ENCODE results near the gene ZNF318.
"Not testable (repeated sequence)": the region's sequence is repeated elsewhere in the genome, so short reads cannot be mapped to it uniquely, and the experiment has no call there.

The ZNF318 gene

DNA sequence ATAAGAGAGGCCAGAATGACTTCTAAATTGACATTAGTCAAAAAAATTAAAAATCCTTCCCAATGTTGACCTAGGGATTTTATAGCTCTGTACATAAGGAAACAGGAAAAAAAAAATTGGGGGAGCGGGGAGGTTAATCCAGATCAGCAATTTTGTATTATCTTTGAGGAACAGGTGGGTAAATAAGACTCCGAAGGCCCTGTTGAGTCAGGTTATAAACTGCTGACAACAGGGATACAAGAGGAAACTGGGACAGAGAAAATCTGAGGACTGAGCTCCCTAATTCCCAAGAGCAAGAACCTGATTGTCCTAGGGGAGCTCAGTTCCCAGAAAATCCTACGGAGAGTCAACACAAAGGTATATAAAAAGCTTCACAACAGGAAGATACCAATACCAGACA lies 34.0 kb downstream of the ZNF318 start:
- DNase-seq, result no peak

DNA sequence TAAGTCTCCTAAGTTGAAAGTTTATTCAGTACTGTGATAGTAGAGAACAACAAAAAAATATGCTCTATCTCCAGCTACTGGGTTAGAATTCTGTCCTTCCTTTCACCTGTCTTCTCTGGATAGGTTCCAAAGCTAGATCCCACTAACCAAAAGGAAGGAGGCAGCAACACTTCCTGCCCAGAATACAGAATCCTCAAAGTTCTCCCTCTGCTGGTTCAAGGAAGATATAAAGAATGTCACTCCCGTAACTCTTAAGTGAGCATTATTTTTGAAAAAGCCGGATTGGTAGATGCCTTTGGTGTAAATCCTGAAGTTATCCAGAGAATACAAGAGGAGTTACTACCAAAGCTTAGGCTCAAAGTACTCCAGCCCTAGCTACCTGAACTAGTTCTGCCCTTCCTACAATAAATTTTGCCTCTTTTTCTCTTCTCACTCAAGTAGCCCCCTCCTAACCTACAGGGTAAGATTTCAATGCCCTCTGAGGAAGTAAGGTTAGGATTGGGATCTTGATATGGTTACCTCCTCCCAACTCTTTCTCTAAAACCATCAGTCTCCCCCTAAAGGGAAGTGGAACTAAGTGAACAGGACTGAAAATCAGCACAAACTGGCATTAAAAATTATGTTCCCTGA lies 34.9 kb downstream of the ZNF318 start:
- DNase-seq, result no peak

DNA sequence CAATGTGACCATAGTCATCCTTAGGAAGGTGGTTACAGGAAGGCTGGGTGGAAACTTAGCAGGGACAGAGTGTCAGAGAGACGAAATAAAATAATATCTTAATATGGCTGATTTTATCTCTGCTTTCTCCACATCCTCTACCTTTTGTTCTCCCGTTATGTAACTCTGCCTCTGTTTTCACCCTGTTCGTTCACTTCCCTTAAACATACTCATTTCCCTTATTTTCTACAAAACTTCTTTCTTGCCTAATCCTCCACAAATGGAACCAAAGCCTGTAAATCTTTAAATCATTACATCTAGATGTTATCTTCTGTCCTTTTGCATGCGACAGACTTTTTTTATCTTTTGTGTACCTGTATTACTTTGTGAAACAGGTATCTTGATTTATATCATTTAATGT lies 37.6 kb downstream of the ZNF318 start:
- DNase-seq, result no peak

DNA sequence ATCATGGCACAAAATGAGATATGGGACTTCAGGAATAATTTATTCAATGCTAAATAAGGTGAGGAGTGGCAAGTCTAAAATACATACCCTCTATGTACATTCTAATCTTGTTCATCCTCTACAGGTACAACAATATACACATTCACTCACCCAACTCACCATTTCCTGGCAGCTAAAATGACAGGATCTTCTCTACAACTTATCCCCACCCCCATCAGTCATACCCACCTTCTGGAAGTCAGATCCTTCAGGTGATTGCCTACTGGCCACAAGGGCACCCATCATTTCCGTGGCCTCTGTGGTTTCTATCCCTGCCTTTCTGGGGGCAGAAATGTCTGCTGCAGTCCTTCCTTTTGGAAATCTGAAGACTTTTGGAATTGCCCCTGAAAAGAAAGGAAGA lies 38.0 kb downstream of the ZNF318 start:
- no peak for DNase-seq

DNA sequence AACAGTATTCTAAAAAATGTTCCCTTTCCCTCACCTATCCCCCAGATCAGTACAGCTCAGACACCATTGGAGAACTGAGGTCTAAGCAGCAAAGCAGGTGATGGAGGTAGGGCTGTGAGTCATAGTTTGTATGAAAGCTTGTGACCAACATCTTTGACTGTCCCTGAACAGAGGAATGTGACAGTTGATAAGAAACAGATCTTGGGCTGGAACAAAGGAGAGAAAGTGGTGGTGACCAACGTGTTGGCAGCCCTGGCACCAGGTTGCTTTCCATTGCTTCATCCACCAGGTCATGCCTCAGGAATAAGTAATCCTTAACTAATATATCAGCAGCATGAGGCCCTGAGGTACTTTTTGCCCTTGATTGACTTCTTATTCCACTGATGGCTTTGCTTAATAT lies 40.9 kb downstream of the ZNF318 start:
- DNase-seq, result no peak

DNA sequence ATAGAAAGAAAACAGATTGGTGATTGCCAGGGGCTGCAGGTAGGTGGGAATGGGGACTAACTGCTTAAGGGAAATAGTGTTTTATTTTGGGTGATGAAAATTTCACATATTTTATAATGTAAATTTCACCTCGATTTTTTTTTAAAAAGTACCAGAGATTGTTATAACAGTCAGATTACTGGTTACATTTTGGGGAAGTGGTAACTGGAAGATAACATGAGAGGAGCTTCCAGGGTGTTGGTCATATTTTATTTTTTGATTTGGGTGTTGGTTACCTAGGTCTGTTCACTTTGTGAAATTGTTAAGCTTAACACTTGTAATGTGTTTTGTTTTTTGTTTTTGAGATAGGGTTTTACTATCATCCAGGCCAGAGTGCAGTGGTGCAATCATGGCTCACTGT lies 43.6 kb downstream of the ZNF318 start:
- DNase-seq, result no peak

DNA sequence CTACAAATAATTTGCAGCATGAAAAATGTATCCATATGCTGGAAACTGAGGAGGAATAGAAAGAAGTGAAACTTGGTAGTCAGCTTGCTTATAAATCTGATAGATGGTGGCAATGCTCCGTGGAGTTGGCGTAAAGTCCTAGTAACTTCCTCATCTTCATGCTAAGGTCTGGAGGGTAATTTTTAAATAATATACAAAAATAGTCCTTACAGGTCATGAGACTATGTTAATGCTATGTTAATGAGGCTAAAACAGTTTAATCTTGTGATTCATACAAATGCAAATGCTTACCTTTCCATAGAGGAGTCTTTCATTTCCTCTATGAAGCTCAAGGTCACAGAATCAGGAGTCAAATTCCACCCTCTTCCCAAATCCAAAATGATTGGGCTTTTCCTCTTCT lies 51.4 kb downstream of the ZNF318 start:
- no peak for DNase-seq

DNA sequence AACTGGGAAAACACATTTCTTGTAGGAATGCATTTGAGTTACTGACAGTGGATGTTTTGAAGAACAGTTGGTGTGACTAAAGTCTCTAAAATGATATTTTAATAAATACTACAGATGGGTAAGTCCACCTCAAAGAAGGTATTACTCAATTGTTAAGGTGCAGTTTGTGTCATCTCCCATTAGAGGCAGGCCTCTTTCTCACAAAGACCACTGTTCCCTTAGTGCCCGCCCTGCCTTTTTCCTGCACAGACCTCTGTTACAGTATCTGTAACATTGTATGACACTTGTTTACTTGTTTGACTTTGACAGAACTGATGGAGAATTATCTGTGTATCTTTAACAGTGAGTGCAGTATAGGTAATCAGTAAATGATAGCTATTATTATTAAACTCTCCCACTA lies 55.6 kb downstream of the ZNF318 start:
- DNase-seq, result no peak

DNA sequence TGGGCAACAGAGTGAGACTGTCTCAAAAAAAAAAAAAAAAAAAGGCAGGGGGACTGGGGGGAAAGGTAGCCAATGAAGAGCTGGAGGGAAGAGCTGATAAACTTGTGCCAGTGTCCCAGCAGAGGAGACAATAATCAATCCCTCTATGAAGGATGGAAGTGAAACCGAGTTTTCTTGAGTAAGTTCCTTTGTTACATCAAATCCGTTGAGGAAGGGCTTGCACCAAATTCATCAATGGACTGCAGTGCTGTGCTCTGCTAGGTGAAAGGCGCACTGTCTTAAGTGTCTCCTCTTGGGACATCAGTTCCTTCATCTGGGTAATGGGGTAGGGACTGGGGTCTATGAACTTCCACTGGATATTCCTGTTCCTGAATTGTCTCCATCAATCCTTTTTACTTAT lies 57.8 kb downstream of the ZNF318 start:
- no peak for DNase-seq

DNA sequence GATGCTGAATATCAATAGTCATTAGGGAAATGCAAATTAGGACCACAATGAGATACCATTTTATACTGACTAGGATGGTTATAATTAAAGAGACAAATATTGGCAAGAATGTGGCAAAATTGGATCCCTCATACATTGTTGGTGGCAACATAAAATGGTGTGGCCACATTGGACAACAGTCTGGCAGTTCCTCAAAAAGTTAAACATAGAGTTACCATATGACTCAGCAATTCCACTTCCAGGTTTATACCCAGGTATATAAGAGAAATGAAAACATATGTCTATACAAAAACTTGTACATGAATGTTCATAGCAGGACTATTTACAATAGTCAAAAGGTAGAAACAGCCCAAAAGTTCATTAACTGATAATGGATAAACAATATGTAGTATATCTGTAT lies 58.8 kb downstream of the ZNF318 start:
- DNase-seq, result no peak

DNA sequence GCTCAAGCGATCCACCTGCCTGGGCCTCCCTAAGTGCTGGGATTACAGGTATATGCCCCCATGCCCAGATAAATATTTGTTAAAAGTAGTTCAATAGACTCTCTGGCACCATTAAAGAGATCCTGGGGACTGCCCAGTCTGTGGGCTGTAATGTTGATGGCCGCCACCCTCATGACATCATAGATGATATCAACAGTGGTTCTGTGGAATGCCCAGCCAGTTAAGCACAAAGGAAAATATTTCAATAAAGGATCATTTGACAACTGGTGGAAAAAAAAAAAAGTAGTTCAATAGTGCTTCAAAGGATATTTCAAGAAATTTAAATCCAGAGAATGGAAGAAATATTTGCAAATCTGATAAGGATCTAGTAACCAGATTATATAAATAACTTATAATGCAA lies 59.3 kb downstream of the ZNF318 start:
- DNase-seq, result no peak

DNA sequence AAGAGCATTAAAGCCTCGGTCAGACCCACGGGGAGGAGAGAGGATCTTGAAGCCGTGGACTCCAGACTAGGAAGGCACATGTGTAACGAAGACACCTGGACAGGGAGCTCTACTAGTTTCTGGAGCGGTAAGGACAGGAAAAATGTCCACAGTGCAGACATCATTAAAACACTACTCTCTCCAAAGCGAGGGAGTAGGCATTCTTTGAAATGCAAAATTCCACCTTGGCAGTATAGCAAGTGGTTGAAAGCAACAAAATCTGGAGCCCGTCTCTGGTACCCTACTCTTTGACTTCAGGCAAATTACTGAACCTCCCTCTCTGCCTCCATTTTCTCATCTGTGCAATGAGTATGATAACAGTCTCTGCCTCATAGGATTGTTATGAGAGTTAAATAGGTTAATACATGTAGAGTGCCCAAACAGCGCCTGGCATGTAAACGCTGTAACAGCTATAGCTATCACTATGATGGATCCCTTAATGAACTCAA lies 60.4 kb downstream of the ZNF318 start:
- DNase-seq, result no peak

DNA sequence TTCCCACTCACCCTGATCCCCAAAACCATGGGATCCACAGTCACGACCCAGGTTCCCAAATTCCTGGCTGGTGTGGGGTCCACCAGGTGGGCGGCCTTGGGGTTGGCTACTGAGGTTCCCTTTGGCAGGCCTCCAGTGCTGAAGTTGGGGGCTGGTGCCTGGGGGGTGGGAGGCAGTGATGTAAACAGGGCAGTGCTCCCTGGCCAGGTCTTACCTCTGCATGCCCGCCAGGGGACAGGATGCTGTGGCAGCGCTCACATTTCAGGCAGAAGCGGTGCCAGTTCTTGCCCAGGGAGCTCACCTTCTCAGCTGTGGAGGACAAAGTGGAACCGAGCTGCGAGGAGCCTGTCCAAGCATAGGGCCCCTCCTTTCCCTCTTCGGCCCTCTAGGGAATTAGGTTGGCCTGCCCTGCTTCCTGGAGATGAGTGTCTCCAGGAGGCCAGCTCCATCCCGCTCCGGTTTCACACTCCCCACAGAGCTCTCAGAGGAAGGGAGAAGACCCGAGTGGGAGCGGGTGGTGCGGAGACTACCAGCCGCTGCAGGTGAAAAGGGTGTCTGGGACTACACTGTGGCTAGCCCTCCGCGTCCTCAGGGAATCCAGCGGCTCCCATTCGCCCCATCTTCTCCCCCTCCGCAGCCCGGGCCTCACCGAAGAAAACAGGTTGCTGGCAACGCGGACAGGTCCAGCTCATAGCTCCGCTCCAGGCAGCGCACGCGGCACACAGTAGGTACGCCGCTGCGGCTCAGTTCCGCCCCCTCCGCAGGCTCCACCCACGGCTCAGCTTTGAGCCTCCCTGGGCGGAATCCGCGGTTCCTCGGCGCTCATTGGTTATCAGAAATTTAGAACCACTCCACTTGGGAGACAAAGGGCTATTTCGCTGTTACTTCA lies 61.1 kb downstream of the ZNF318 start, which contains the start of gene CRIP3:
Gene CRIP3 (minus strand): TSS at position 726 of the 889 bp plus-strand sequence. CDS start 34 bp downstream, at position 692.
- peak; percentile 49 for DNase-seq

DNA sequence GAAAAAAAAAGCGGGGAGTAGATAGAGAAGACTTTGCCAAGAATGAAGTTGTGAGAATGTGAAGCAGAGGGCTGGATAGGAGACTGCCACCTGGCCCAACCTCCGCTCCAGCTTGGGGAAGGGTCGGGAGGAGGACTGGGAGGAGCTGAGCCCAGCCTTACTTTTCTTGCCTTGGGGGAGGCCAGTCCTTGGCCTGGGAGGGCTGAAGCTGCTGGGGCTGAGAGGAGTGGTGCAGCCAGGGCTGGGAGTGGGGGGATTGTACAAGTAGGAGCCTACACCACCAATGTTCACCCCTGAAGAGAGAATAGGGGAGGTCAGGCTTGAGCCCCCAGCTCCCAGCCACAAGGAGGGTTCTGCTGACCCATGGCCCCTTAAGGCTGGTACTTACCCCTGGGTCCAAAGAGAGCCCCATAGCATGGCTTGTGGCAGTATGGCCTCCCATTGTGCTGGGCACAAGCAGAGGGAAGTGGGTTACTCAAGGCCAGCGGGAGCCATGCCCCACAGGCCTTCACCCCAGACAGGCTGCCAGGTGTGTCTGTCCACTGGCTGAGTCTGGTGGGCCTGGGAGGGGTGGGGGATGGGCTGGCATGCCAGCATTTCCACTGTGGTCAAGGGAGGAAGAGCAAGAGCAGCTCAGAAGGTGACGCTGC lies 61.9 kb downstream of the ZNF318 start:
- DNase-seq, result no peak

DNA sequence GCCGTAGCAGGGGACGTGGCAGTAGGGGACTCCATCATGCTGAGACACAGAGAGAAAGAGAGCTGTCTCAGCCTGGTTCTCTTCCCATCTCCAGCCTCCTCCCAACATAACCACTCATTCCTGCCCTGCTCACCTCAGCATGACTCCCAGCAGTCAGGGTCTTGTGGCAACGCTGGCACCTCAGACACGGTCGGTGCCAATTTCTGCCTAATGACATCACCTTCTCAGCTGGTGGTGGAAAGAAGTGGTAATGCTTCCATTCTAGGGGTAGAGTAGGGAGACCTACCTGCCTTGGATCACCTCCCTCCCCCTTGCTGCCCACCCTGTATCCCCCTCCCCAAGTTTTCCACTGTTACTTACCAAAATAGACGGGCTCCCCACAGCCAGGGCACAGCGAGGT lies 63.4 kb downstream of the ZNF318 start:
- no peak for DNase-seq

DNA sequence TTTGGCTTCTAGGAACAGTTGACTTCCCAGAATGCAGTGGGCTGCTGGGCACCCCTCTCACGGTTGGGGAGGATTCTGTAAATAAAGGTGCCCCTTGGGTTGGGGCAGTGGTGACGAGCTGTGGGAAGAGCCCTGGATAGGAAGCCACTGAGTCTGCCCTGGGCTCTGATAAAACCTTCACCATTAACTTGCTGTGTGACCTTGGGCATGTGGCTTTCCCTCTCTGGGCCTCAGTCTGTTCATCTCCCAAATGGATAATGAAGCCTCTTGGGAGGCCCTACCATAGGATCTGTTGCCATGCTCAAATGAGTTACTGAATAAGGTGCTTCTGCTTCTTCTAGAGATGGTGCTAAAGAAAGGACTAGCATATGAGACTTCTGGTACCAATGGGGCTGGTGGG lies 64.6 kb downstream of the ZNF318 start:
- no peak for DNase-seq

DNA sequence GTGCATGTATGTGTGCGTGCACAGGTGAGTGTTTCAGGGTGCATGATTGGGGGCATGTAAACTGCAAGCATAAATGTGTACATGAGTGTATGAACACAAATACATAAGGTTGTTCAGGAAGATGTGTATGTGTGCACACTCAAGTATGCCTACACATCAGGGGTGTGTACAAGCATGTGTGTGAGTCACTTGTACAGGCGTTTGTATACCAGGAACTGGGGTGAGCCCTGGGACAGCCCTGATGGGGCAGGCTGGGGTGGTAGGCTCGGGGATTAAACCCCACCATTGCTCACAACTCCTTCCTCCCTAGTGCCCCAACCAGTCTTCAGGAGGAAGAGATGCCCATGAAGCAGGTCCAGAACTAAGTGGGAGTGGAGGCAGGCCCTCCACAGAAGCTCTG lies 65.1 kb downstream of the ZNF318 start:
- DNase-seq, result no peak

DNA sequence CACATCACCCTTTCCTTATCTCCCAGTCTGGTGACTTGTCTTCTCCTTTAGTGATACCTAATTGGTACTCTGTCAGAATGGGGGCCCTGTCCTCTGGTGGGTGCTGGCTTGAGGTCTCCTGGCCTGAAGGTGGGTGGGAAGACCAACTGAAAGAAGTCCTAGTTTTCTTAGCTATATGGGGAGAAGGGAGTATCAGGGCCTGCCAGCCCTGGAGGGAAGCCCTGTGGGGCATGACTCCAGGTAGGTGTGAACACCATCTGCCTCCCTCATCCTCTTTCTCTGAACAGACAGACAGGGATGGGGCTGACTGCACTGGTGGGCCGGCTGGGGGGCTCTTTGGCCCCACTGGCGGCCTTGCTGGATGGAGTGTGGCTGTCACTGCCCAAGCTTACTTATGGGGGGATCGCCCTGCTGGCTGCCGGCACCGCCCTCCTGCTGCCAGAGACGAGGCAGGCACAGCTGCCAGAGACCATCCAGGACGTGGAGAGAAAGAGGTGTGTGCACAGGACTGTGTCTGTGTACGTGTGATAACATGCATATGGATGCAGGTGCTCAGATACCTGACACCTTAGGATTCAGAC lies 65.6 kb downstream of the ZNF318 start:
- no peak for DNase-seq

DNA sequence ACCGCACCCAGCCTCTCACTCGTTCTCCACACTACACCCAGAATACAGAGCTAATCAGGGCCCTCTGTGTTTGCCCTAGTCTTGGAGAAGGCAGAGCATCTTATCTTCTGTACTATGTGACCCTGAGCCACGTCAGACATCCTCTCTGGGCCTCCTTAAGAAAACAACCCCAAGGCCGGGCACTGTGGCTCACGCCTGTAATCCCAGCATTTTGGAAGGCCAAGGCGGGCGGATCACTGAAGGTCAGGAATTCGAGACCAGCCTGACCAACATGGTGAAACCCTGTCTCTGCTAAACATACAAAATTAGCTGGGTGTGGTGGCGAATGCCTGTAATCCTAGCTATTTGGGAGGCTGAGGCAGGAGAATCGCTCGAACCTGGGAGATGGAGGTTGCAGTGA lies 66.4 kb downstream of the ZNF318 start:
- not testable (repeated sequence) for DNase-seq

DNA sequence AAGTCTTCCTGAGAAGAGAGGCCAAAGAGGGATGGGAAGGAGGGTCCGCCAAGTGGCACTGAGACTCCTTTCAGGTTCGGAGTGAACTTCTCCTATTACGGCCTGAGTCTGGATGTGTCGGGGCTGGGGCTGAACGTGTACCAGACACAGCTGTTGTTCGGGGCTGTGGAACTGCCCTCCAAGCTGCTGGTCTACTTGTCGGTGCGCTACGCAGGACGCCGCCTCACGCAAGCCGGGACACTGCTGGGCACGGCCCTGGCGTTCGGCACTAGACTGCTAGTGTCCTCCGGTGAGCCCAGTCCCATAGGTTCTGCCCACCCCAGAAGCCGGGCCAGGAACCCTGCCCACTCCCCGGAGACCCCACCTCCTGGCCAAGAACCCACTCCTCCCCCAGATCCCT lies 67.3 kb downstream of the ZNF318 start:
- DNase-seq, result no peak

DNA sequence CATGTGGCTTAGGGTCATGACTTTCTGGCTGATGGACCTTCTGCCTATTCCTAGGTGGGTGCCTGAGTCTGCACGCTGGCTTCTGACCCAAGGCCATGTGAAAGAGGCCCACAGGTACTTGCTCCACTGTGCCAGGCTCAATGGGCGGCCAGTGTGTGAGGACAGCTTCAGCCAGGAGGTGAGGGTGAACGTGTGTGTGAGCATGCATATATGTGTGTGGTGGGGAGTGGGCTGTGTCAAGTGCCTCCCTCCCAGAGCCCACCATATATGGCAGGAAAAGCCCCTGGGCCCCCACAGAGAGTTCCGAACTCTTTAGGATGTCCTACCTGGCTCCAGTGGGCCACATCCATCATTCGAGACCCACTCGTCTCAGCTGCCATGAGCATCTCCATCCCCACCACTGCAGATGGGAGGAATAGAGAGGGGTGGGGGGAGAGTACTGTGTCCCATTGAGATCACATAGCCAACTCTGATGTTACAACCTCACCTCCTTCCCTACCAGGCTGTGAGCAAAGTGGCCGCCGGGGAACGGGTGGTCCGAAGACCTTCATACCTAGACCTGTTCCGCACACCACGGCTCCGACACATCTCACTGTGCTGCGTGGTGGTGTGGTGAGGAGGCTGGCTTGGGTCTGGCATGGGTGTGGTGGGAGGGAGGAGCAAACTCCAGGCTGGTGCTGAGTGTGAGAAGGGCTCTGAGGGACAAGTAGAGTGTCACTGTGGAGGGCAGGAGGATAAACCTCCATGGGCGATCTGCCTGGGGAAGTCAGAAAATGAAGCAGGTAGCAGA lies 68.2 kb downstream of the ZNF318 start:
- DNase-seq, result no peak

Data from stimulated activated CD4-positive, alpha-beta T cell treated with anti-CD3 and anti-CD28 coated beads, Interleukin-4, amount 100 ng/mL, for 1 hour (primary cell).